Right kidney (tissue), 1 donor: ENCODE results near the gene C17orf50.

Source experiments
- DNase-seq: peaks from one replicate; pipeline ENCODE4 v3.0.0-alpha.2; 2016

Gene C17orf50

DNA sequence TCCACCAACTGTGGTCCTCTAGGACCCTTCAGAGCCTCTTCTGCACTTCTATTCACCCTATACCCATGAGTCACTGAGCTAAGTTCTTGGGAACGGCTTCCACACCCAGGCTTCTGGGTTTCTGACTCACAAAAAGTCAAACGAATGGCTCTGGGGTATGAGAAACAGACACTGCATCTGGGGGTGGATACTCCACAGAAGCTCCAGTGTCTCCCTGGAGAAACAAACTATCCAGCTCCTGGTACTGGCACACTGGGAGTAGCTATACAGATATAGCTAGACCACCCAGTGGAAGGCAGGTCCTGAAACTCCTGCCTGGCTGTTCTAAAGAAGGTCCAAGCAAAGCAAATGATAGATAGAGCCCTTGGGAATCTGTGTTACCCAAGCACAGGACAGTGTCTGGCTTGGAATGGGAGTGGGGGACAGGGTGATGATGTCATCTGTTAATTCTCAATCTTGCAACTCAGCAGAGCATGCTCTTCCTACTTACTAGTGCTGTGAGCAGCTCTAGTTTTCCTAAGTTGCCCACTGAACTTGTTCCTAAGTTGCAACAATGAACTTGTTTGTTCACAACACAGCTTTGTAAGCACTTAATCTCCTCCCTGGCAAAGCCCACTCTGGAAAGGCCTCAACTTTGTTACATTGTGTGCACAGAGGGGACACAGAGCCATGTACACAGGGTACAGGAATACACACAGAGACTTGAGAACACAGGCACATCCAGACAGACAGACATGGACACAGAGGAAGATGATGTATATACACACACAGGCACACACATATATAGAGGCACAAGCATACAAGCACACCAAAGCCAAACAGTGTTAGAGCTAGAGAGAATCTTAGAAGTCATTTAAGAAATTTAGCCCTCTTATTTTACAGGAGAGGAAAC, 28.0 kb downstream of the C17orf50 start:
- DNase-seq, result no peak

DNA sequence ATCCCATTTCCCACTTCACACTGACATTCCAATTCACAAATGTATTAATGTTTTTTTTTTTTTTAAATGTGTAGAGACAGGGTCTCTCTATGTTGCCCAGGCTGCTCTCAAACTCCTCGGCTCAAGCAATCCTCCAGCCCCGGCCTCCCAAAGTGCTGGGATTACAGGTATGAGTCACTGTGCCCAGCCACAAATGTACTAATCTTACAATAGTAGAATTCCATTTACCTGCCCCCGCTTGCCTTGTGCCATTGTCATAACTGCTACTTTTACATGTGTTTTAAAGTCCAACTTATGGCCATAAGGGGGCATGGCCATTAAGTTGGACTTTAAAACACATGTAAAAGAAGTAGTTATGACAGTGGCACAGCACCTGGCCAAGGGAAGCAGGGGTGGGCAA, 30.2 kb downstream of the C17orf50 start:
- no peak for DNase-seq

DNA sequence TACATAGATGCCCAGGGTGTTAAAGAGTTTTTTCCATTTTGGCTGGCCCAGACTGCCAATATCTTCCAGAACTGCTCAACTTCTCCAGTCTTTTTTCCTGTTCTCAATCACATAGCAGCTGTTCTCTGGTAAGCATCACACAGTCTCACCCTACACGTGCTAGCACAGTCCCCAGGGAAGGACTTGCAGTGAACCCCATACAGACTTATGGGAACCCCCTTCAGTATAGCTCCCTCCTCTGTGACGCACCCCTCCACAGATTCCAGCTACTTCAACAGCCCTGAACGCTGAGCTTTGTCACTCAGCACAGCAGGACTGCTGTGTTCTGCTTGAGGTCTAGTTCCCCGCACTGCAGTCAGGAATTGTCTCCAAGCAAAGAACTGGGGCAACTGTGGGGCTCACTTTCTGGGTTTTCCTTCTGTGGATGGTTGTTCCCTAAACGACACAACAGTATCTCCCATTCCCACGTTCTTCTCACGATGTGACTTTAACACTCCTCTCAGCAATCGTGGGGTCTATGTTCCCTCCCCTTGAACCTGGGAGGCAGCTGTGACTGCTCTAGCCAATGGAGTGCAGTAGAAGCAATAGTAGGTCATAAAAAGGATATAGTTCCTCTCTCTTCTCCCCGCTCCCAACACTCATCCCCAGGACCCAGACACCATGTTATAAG, 31.1 kb downstream of the C17orf50 start:
- DNase-seq, result no peak

GRCh38 chr17:35793257-35793656, 32.6 kb downstream of the C17orf50 start:
- no peak for DNase-seq

GRCh38 chr17:35795007-35795870, 34.6 kb downstream of the C17orf50 start, which contains the start of gene MMP28:
Gene MMP28, minus strand, starts transcription at chr17:35795641. Its CDS starts 264 bp downstream, at chr17:35795377.
- peak; percentile 76 for DNase-seq

- no peak for DNase-seq
These were observed 35.2 kb downstream of the C17orf50 start for GRCh38 chr17:35795871-35796265.

DNA sequence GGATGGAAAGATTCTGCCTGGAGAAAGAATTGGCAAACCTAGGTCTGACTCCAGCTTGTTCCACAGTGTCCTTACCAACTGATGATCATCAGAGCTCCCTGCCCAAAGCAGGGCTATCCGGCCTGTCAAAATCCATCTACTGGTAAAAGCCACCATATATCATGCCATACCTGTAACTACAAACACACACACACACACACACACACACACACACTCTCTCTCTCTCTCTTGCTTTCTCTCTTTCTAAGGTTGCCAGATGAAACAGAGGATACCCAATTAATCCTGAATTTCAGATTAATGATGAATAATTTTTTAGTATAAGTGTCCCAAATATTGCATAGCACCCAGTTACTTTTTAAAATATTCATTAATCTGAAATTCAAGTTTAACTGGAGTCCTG, 36.3 kb downstream of the C17orf50 start:
- DNase-seq, result no peak

DNA sequence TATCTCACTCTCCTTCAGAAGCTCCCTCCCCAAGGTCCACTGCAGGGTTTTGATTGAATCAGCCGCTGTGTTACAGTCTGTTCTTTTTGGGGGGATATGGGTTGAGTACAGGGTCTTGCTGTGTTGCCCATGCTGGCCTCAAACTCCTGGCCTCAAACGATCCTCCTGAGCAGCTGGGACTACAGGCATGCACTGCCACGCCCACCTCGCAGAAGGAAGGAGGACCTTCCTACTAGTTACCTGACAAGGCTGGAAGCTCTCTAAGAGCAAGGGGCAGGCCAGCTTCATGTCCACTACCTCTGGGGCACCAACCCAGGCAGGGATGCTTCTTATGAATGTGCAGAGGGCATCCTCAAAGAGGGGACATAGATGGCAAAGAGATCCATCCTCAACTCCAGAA, 36.7 kb downstream of the C17orf50 start:
- no peak for DNase-seq

DNA sequence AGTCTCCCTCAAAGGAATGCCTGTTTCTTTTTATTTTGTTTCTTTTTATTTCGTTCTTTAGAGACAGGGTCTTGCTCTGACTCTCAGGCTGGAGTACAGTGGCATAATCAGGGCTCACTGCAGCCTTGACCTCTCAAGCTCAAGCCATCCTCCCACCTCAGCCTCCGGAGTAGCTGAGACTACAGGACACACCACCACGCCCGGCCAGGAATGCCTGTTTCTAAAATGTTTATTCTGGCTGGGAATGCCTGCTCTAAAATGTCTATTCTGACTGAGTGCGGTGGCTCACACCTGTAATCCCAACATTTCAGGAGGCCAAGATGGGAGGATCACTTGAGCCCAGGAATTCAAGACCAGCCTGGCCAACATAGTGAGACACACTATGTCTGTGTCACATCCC, 37.2 kb downstream of the C17orf50 start:
- no peak for DNase-seq

DNA sequence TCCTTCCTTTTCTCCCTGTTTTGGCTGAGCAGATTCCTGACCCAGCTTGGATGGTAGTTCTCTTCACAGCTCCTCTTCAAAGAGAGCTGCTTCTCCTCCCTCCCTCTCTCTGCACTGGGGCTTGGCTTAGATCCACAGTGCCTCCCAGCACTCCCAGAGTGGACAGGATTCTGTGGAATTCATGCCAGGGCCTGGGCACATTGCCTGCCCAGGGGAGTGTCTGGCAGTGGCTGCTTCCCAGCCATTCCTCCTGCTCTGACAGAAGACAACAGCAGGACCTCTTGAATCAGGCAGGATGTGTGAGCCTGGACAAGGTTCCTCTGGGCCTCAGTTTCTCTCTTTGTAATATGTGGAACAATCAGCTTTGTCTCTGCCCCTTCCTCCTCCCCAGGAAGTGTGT, 39.3 kb downstream of the C17orf50 start:
- no peak for DNase-seq

DNA sequence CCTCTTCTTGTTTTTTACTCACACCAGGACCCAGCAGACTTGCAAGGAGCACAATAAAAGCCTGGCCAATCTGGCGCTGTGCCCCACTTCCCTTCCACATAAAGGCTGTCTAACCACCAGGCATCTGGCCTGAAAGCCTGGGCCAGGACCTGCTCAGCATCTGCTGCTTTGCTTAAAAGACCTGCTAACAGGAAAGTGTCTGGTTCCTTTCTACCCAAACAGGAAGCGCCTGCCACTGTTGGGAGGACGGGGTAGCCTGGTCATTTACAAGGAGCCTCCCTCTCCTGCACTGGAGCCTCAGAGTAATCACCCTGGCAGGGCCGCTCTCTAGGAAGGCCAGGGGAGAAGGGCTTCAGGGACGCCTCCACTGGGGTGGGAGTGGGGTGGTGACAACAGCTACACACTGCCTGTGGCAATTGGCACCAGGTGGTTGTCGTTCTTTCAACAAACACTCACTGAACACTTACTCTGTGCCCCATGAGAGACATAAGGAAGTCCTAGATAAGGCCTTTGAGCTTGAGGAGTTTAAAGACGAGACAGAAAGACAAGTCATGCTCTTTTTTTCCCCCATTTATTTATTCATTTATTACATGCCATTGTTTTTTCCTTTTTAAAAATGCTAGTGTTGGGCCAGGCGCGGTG, 41.0 kb downstream of the C17orf50 start:
- DNase-seq, result no peak

GRCh38 chr17:35804658-35805192, 44.0 kb downstream of the C17orf50 start:
- DNase-seq, result peak; percentile 52

DNA sequence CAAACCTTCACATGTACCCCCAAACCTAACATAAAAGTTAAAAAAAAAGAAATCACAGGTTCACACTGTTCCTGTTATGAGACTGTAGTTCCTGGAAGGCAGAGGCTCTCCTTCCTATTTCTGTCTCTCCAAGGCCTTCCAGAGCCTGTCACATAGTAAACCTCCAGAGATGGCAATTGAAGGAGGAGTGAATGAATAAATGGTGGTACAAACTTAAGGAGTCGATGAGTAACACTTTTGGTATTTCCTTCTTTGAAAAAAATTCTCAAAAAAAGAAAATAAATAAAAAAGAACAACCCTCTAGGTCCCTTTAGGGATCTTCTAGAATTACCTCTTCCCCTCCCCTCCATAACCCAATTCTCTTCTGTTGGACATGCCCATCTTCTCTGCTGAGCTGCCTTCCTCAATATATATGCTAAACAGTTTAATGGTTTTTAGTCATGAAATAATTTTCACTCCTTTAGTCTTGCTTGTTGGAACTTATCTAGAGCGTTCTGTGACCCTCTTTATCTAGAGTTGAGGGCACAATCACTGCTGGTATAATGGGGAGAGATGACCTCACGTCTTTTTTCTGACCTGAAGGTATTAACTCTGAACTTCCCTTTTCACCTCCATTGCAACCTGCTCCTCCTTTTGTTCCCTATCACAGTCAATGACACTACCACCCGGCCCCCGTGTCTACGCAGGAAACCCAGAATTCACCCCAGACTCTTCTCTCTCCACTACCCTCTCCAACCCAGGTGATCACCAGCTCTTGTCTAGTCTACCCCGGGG, 46.9 kb downstream of the C17orf50 start:
- DNase-seq, result no peak

DNA sequence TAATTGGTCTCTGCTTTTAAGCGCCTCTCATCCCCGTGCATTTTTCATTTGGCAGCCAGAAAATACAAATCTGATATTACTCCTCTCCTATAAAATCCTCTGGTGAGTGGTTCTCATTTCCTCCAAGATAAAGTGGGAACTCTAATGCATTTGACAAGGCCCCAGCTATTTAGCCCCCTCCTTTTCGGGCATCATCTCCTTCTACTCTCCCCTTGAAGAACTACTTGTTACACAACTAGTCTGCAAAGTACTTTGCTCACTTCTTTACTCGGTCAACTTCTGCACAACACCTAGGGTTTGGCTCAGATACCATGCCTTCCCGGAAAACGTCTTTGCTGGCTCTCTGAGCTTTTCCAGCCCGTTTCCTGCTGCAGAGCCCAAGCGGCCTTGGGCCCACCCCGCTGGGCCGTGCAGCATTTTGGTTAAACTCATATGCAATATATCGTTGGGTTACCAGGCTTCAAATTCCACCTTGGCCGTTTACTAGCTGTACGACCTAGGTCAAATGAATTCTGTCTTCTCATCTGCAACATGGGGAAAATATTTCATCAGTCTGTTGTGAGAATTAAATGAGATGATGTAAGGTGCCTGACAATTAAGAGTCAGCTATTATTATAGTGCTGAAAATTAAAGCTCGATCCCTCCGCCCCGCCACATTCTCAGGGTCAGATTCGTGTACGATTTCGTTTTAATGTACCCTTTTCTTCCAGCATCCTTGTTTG, 47.7 kb downstream of the C17orf50 start:
- no peak for DNase-seq

GRCh38 chr17:35808962-35809854, 48.5 kb downstream of the C17orf50 start, which contains the start of gene TAF15:
Gene TAF15, plus strand, starts transcription at chr17:35809484. Its CDS starts 86 bp downstream, at chr17:35809570.
- DNase-seq, result peak; percentile 99

DNA sequence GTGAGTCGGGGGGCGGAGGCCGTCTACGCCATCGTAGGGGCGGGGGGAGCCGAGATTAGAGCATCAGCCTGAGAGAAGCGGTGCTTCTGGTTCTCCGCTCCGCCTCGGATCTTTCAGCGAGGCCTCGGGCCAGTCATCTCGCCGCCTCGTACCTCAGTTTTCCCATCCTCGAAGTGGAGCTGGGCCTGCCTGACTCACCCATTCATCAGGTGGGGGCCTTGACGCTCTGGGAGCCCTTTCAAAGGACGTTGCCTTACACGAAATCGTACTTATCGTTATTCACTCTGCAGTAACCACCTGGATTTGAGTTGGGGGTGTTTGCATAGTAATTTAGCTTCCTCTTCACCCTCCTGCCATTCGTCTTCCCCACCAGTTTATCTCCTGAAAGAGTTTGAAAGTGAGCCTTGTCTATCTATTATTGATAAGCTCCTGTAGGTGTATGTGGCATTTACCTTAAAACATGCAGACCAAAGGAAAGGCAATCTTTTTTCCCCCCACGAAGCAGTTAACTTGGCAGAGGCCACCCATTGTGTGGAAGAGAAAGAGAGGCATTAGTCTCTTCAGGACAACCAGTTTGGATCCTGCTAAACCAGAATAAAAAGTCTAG, 49.3 kb downstream of the C17orf50 start:
- peak; percentile 25 for DNase-seq

DNA sequence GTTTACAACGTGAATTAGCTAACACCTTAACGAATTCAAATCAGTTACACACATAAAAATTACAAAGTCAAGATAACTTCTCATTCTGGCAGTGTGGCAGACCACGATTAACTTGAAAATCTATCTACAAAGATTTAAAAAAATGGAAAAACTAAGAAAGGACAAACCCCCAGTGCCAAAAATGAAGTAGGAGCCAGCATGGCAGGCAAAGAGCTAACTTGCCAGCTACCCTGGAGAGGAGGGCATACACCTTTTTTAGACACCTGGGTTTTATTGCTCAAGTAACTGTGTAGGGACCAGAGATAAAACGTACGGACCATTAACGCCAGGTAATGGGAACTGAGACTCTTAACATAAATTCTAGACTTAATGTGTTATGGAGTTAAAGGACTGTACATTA, 51.1 kb downstream of the C17orf50 start:
- DNase-seq, result no peak

DNA sequence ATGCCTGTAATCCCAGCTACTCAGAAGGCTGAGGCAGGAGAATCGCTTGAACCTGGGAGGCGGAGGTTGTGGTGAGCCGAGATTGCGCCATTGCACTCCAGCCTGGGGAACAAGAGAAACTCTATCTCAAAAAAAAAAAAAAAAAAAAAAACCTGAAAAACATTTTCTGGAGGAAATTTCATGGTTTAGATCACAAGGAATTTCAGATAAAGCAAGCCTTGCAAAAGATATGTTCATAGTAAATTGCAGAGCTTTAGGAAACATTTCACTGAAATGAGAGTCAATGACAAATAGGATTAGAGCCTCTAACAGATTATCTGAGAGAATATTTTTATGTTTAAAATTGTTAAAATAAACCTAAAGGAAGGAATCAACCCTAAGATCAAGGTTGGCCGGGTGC, 51.8 kb downstream of the C17orf50 start:
- DNase-seq, result no peak
